ENCODE data around the gene CCNY. TPM values are rescaled to one million over a fixed set of nuclear protein-coding genes. Genes with fewer than 3 reads are reported as not detected.

The CCNY gene
- total and polyA plus RNA-seq, 2 of the 13 experiments (the other 11 are each of a cell fraction or from before 2014, with no cell fraction given), result 48.2 to 54.7 TPM

- Histone ChIP-seq H2AFZ (ENCODE audit: low read length) (no peak overlapping the region), H3K79me2 (ENCODE audit: insufficient read depth, low read length) (peaks cover 77% of the 10 kb centered on the region), H3K4me2 (ENCODE audit: low read depth, low read length) (peak overlapping the region; percentile 81), H3K27me3 (ENCODE audit: control insufficient read depth in 1 of 2, insufficient read depth in 2 of 2, low read length in 2 of 2) (no peaks in the 10 kb centered on the region; a peak in 2 of 5 replicates), H3K4me1 (ENCODE audit: insufficient read depth, low read length) (peaks cover 52% of the 10 kb centered on the region), H3K9me3 (ENCODE audit: low read length) (no peaks in the 10 kb centered on the region), H3K9ac (ENCODE audit: insufficient read depth, low read depth, low read length) (no peak overlapping the region), H3K36me3 (replicated peaks in 1 of 2; ENCODE audit: control insufficient read depth in 1 of 2, insufficient read depth in 2 of 2, low read length in 2 of 2) (peaks cover 2 to 8% of the 10 kb centered on the region in 2 experiments; a peak in 1 of 5 replicates), H3K4me3 (replicated peaks in 1 of 3; ENCODE audit: insufficient read depth in 1 of 3, low read depth in 2 of 3, low read length in 3 of 3) (no peak overlapping the region), H4K20me1 (ENCODE audit: insufficient read depth, low read length) (peaks cover 49% of the 10 kb centered on the region), H3K27ac (ENCODE audit: extremely low read length, insufficient read depth, low read length) (no peak overlapping the region)
- intact Hi-C loops (cut with micrococcal nuclease; ENCODE audit: unreplicated experiment), result loop anchor here (2.0 to 10.0 kb wide), 5 partner anchors 72 to 223 kb away; no protein-coding TSS in a partner anchor
- CTCF ChIA-PET (ENCODE audit: low intra/inter-chr PET ratio, low total read pairs), result no interaction called here
- no TSS peak for BruUV-seq (replicated peaks)
- in situ Hi-C loops (cut with HindIII; ENCODE audit: extremely low pct_ligation_motif_present, low pct_unique_long_range_greater_than_20kb), result no loop called here
- no peak for ATAC-seq
- WGBS (ENCODE audit: low lambda C conversion rate), result 72% methylated on average over 2 of the region's 2 CpGs
- TF ChIP-seq HIC2 (CRISPR knock-in tag; IDR thresholded peaks at IDR 0.05; ENCODE audit: low read depth), result no peak
- TF ChIP-seq MAFG (CRISPR knock-in tag; IDR thresholded peaks at IDR 0.05), result no peak
- POLR2A ChIA-PET, result no interaction called here
- no peak for FAIRE-seq
- no peak for DNase-seq (ENCODE audit: low spot score)
Observed at GRCh38 chr10:35339942-35340341, 3.6 kb downstream of the CCNY start.

- WGBS (ENCODE audit: low lambda C conversion rate), result 71% methylated on average over 6 of the region's 6 CpGs
- H3K4me2 ChIP-seq (ENCODE audit: low read depth, low read length), result peak overlapping the region; percentile 47; the same call in 1 of the 2 replicates
- H3K4me3 ChIP-seq (replicated peaks in 1 of 3; ENCODE audit: insufficient read depth in 1 of 3, low read depth in 2 of 3, low read length in 3 of 3), result peak overlapping the region in 1 of 3 experiments; percentile 16; a peak in 1 of 6 replicates
- H3K4me1 ChIP-seq (ENCODE audit: insufficient read depth, low read length), result peaks cover 63% of the 10 kb centered on the region
- H4K20me1 ChIP-seq (ENCODE audit: insufficient read depth, low read length), result peaks cover 58% of the 10 kb centered on the region
- no peak overlapping the region for H3K9ac ChIP-seq (ENCODE audit: insufficient read depth, low read depth, low read length)
- no peak for DNase-seq (ENCODE audit: low spot score)
- H3K79me2 ChIP-seq (ENCODE audit: insufficient read depth, low read length), result peaks cover 76% of the 10 kb centered on the region
- peaks cover 2 to 8% of the 10 kb centered on the region in 2 experiments; a peak in 1 of 5 replicates for H3K36me3 ChIP-seq (replicated peaks in 1 of 2; ENCODE audit: control insufficient read depth in 1 of 2, insufficient read depth in 2 of 2, low read length in 2 of 2)
- no peak for ATAC-seq
- FAIRE-seq, result no peak
- ChIA-PET CTCF (ENCODE audit: low intra/inter-chr PET ratio, low total read pairs) (no interaction called here), POLR2A (no interaction called here)
- no TSS peak for BruUV-seq (replicated peaks)
- H3K9me3 ChIP-seq (ENCODE audit: low read length), result no peaks in the 10 kb centered on the region
- no peaks in the 10 kb centered on the region; a peak in 1 of 5 replicates for H3K27me3 ChIP-seq (ENCODE audit: control insufficient read depth in 1 of 2, insufficient read depth in 2 of 2, low read length in 2 of 2)
- H2AFZ ChIP-seq (ENCODE audit: low read length), result no peak overlapping the region
- in situ Hi-C loops (cut with HindIII; ENCODE audit: extremely low pct_ligation_motif_present, low pct_unique_long_range_greater_than_20kb) (no loop called here), intact Hi-C loops (cut with micrococcal nuclease; ENCODE audit: unreplicated experiment) (loop anchor here (10.0 kb wide), 1 partner anchor 184 kb away; no protein-coding TSS in a partner anchor)
- peak overlapping the region; percentile 13 for H3K27ac ChIP-seq (ENCODE audit: extremely low read length, insufficient read depth, low read length)
- no peak for TF ChIP-seq KLF13 (CRISPR knock-in tag; IDR thresholded peaks at IDR 0.05)
- TF ChIP-seq MEF2D (CRISPR knock-in tag; IDR thresholded peaks at IDR 0.05), result no peak
- TF ChIP-seq ZNF501 (CRISPR knock-in tag; IDR thresholded peaks at IDR 0.05), result no peak
- TF ChIP-seq CC2D1A (CRISPR knock-in tag; IDR thresholded peaks at IDR 0.05), result no peak
- TF ChIP-seq ZNF513 (CRISPR knock-in tag; conservative IDR thresholded peaks at IDR 0.05), result no peak
- TF ChIP-seq SRSF9 (IDR thresholded peaks at IDR 0.05; ENCODE audit: borderline replicate concordance, insufficient read depth, low read depth, low read length, poor library complexity, severe bottlenecking), result no peak
- TF ChIP-seq ARNTL (CRISPR knock-in tag; IDR thresholded peaks at IDR 0.05), result no peak
- TF ChIP-seq ZNF746 (CRISPR knock-in tag; IDR thresholded peaks at IDR 0.05), result no peak
- no peak for TF ChIP-seq ZFP62 (CRISPR knock-in tag; IDR thresholded peaks at IDR 0.05)
- TF ChIP-seq TAF15 (IDR thresholded peaks at IDR 0.05; ENCODE audit: low read depth, low read length, poor library complexity, severe bottlenecking), result no peak
- TF ChIP-seq CEBPB (IDR thresholded peaks at IDR 0.05; ENCODE audit: borderline replicate concordance, low read depth, low read length), result 0 out of 2 replicates have a peak, but pooled peaks have one; percentile 5
- TF ChIP-seq HNRNPUL1 (IDR thresholded peaks at IDR 0.05; ENCODE audit: low read depth, low read length), result no peak
Observed at GRCh38 chr10:35340975-35341374, 4.7 kb downstream of the CCNY start.

Measured in HepG2 (cell line).